ENCODE measurements around the gene GPR52. TPM values are rescaled to one million over a fixed set of nuclear protein-coding genes. Genes with fewer than 3 reads are reported as not detected.

Gene GPR52, protein sequence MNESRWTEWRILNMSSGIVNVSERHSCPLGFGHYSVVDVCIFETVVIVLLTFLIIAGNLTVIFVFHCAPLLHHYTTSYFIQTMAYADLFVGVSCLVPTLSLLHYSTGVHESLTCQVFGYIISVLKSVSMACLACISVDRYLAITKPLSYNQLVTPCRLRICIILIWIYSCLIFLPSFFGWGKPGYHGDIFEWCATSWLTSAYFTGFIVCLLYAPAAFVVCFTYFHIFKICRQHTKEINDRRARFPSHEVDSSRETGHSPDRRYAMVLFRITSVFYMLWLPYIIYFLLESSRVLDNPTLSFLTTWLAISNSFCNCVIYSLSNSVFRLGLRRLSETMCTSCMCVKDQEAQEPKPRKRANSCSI
- total RNA-seq = 0.25 and 0.93 TPM in 2 replicates

DNA sequence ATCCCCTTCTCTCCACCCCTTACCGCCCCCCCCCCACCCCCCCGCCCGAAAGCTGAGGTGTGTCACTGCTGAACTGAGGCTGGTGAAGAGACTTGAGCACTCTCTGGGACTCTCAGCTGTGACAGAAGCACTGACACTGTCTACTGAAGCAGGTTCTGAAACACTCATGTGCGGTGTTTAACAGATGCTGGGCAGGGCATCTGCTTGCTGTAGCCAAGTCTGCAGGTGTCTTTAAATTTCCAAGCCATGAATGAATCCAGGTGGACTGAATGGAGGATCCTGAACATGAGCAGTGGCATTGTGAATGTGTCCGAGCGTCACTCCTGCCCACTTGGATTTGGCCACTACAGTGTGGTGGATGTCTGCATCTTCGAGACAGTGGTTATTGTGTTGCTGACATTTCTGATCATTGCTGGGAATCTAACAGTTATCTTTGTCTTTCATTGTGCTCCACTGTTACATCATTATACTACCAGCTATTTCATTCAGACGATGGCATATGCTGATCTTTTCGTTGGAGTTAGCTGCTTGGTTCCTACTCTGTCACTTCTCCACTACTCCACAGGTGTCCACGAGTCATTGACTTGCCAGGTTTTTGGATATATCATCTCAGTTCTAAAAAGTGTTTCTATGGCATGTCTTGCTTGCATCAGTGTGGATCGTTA is at the start of gene GPR52:
Gene GPR52, plus strand, starts transcription at position 99 of the 665 bp plus-strand sequence. Its CDS starts 148 bp downstream, at position 247.

